HS-5 (cell line): ENCODE data around the gene CACNA2D3.
A peak's percentile ranks its signal among the peaks of the same experiment; 100 is the strongest.

Experiments
- DNase-seq: peaks from one replicate; pipeline ENCODE4 v3.0.0-alpha.2; 2012; ENCODE audit warnings: low read depth

Gene CACNA2D3

DNA sequence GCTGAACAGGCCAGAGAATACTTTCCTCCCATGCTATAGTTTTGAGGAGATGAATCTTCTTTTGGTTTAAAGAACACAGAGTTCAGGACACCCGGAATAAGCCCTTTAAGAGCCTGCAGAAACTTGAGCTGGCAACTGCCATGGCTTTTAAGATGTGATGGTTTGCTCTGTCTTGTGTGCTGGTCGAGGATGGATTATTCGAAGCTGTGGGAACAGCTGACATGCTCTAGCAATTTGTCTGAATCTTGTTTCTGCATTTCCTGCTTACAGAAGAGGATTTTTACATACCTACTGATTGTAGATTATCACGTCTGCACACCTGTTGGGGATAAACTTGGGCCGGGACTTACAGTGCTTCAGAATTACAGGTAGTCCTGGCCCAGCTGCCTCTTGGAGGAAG lies 408.6 kb downstream of the CACNA2D3 start:
- no peak for DNase-seq

GRCh38 chr3:54531741-54532140 lies 409.4 kb downstream of the CACNA2D3 start:
- no peak for DNase-seq

DNA sequence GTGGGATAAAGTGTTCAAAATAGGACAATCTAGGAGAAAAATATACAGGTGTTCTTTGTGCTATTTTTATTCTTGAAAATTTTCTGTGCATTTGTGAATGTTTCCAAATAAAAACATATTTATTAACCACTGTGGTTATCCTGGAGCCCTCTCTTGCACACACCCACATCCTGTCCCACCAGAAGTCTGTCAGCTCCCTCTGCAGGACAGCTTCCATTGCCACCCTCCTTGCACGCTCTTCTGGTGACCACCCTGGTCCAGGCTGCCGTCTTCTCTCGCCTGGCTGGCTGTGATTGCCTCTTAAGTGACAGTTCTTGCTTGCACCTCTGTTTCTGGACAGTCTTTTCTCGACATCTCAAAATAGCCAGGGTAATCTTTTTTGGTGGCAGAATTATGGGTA lies 411.5 kb downstream of the CACNA2D3 start:
- DNase-seq, result no peak

DNA sequence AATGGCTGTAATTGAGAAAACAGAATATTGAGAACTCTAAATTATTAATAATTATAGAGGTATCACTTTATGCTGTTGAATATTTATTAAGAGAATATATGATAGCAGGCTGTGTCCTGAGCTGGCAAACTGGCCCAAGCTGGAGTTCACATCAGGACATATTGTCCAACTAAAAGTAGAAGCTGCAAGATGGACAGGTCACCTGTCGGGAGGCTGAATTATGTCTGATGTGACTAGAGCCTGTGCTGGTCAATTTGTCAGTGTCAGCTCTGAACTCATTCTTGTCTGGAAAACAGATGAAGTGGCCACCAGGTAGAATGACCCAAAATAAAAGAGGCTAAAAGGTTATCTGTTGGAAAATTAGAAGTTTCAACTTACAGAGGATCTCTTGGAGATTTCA lies 413.3 kb downstream of the CACNA2D3 start:
- no peak for DNase-seq

GRCh38 chr3:54536450-54536849 lies 414.1 kb downstream of the CACNA2D3 start:
- DNase-seq, result no peak

DNA sequence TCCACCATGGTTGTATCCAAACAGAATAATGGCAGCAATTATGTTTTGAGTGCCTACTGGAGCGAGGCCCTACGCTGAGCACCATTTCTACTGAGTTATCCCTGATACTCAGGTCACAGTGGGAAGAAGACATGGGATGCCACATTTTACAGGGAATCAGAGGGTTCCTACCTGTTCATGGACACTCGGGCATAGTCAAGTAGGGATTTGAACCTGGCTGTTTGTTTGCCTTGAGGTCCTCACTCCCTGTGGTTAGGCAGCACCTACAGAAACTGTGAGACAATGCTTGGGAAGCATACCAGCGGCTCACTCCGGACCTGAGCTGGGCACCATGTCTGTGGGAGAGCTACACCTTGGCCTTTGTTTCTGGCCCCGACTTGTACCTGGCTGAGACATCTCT lies 415.2 kb downstream of the CACNA2D3 start:
- DNase-seq, result no peak

- no peak for DNase-seq
Observed at GRCh38 chr3:54538346-54538745, 416.0 kb downstream of the CACNA2D3 start.

DNA sequence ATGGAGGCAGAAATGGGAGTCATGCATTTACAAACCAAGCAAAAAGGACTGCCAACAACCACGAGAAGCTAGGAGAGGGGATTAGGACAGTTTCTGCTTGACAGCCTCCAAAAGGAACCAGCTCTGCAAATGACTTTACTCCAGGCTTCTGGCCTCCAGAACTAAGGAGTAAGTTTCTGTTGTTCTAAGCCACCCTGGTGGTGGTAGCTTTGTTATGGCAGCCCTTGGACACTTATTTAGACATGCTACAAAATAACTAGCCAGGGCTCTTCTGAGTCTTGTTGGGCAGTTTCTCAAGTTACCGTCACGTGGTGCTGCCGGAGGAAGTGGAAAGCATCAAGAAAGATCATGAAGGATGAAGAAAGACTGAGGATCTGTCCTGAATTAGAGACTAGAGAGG lies 419.0 kb downstream of the CACNA2D3 start:
- no peak for DNase-seq

DNA sequence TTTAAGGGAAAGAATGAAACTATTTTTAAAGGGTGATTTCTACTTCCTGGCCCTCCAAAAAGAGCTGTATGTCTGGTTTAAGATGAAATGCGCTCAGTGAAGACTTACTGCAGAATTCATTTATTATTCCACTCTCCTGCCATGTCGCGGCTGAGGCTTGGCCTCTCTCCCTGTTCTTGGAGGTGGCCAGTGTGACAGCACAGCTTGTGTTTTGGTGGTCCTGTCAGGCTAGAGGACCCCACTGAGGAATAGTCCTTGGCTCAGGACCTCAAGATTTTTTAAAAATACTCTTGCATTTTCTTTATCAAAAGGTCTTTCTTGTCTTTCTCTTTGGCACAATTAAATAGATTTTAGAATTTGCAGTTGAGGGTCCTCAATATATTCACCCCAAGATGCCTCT lies 421.1 kb downstream of the CACNA2D3 start:
- no peak for DNase-seq

GRCh38 chr3:54547051-54547450 lies 424.7 kb downstream of the CACNA2D3 start:
- no peak for DNase-seq

GRCh38 chr3:54547846-54548245 lies 425.5 kb downstream of the CACNA2D3 start:
- DNase-seq, result no peak

DNA sequence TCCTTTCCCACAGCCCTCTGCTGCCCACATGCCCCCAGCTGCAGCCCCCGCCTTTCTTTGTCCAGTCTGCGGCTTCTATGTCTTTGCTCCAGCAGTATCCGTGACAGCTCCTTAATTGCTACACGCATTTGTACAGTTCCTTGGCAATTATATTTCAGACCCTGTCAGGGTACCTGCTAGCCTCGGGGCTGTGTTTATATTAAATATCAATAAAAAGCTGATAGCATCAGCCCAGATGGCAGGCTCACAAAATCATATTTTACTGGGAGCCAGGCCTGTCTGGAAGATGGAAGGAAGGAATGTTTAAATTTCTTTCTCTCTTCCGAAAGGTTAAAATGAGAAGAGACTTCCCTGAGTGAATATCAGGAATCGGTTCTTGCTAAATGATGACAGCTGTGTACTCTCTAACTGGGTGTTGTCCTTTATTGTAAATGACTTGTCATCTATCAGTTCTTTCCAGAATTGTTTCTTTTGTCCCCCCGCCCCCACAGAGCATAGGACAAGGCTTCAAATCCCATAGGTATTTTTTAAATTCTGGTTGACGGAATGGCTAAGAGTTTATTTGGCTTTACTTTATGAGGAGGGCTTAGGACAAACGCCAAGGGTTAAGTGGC lies 427.4 kb downstream of the CACNA2D3 start:
- DNase-seq, result no peak

GRCh38 chr3:54550221-54550977 lies 428.0 kb downstream of the CACNA2D3 start:
- no peak for DNase-seq

DNA sequence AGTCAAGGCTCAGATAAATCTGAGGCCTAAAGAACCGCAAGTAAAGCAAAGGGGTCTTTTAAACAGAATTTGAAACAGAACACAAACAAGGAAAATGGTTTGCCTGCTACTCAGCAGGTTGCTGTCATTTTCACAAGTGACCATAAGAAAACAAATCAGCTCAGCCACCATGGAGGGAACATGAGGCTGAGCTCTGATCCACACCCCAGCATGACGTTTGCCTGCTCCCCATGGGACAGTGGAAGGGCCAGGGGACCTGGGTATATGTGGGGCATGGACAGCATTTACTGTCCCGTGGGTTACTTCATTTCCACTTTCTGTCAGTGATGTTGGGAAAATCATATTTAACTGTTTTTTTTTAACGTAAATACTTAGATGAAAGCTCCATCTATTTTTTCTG lies 434.3 kb downstream of the CACNA2D3 start:
- no peak for DNase-seq

DNA sequence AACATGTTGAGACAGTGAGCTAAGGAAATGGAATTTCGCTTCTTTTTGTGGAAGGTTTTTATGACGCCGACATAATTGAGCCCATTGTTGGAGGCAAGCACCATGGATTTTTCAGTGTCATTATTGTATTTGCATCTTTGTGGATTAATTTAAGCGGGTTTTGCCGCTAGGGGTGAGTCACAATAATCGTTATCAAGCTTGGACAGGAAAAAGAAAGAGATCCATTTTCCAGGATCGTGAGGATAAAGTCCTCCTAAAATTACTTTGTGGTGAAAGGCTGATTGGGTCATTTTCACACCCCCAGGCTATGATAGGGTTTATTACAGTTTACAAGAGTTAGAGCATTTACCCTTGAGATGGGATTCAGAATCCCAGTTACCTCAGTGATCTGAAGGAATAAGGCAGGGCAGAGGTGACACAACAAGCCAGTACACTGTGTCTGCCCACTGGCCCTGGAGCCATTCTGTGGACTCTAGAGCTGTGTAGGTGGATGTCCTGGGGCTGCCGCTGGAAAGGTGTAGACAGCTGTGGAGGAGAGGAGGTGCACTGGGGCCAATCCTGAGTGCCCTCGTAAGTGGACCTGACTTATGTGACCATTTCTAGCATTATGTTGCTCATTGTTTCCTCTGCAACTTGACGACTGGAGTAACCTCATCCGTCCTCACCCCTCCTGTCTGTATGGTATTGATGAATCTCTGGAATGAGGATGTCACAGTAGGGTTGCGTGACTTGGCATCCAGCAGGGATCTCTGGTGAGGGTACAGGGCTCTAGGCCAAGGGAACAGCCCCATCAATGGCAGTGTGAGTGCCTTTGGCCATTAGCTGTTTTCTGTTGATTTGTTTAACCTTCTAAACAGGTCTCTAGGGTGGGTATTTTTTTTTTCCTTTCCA lies 435.4 kb downstream of the CACNA2D3 start:
- DNase-seq, result no peak

DNA sequence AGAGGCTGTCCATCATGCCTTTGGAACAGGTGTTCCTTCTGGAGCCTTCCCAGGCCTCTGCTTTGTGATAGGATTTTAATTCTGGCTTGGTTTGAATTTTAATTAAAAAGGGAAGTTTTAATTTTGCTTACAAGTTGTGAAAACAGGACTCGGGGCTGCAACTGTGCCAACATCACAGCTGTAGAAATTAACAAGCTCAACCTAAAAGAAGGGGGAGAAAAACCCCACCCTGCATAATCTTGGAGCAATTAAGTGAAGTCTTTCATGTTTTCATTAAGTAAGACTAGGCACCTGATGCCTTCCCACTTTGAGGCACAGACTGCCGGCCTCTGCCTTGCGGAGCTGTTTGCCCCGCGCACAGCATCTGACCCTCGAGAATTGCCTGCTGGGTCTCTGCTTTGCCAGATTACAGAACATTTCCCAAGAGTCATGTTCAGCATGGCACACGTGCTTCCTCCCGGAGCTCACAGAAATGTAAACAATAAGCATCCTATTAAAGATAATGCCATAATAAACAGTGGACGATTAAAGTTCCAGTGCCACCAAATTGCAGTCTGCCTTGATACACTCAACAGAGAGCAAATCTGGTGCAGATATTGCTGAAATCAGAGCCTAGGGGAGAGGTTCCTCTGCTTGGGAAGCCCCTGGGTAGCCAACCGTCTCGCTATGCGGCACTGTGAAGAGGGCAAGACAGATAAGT lies 441.3 kb downstream of the CACNA2D3 start:
- DNase-seq, result no peak

- DNase-seq, result no peak
Observed at GRCh38 chr3:54564374-54564925, 442.1 kb downstream of the CACNA2D3 start.

- DNase-seq, result no peak
Observed at GRCh38 chr3:54565956-54566355, 443.6 kb downstream of the CACNA2D3 start.

GRCh38 chr3:54567949-54568348 lies 445.6 kb downstream of the CACNA2D3 start:
- no peak for DNase-seq

- no peak for DNase-seq
Observed at GRCh38 chr3:54570008-54570407, 447.7 kb downstream of the CACNA2D3 start.

DNA sequence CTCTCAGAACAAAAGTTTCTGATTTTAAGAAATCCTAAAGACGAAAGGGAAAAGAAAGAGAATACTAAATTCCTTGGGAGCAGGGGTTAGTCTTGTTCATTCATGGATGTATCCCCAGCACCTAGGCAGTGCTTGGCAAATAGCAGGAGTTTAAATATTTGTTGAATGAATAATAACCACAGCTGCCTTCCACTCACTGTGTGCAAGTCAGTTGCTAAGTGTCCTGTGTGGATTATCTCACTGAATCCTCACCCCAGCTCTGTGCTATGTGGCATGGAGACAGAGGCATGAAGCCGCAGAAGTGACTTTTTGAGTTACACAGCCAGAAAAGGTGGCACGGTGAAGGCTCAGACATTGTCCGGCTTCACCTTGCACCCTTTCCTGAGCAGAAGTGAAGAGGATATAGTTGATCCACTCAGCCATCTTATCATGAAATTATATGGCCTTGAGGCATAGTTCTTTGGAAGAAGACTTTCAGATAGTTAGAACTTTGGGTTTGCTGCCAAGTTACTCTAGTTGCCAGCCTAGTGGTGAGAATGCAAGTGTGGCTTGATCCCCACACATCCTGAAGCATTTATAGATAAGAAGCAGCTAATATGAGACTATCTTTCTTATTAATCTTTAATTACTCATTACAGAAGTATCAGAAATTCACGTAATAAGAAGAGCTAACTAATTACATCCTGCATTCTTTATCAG lies 450.0 kb downstream of the CACNA2D3 start:
- DNase-seq, result peak; percentile 14
